ENCODE data around the gene ROPN1B.
"Not testable (repeated sequence)": the region's sequence is repeated elsewhere in the genome, so short reads cannot be mapped to it uniquely, and the experiment has no call there.

The ROPN1B gene

GRCh38 chr3:125958511-125959316, 10.3 kb upstream of the ROPN1B start:
- no peaks in the 10 kb centered on the region for H3K9me3 ChIP-seq (ENCODE audit: control insufficient read depth, low read length)
- peaks cover 50% of the 10 kb centered on the region for H3K27me3 ChIP-seq (ENCODE audit: control insufficient read depth, insufficient read depth, low read length, poor library complexity, severe bottlenecking)
- WGBS, 2 experiments = 79 to 81% methylated on average over 46 of the region's 46 CpGs
- no peak overlapping the region for H3K4me3 ChIP-seq (ENCODE audit: insufficient read depth, low read depth, low read length)
- no peaks in the 10 kb centered on the region for H3K4me1 ChIP-seq (ENCODE audit: control insufficient read depth, insufficient read depth, low read length)
- H3K27ac ChIP-seq (ENCODE audit: insufficient read depth, low read depth, low read length, poor library complexity, severe bottlenecking) = no peak overlapping the region
- H3K36me3 ChIP-seq (ENCODE audit: control insufficient read depth, insufficient read depth, low read length) = no peaks in the 10 kb centered on the region

- Histone ChIP-seq H3K27ac (ENCODE audit: insufficient read depth, low read depth, low read length, poor library complexity, severe bottlenecking) (no peak overlapping the region), H3K27me3 (ENCODE audit: control insufficient read depth, insufficient read depth, low read length, poor library complexity, severe bottlenecking) (peaks cover 46% of the 10 kb centered on the region), H3K36me3 (ENCODE audit: control insufficient read depth, insufficient read depth, low read length) (no peaks in the 10 kb centered on the region), H3K9me3 (ENCODE audit: control insufficient read depth, low read length) (no peaks in the 10 kb centered on the region), H3K4me1 (ENCODE audit: control insufficient read depth, insufficient read depth, low read length) (no peaks in the 10 kb centered on the region), H3K4me3 (ENCODE audit: insufficient read depth, low read depth, low read length) (no peak overlapping the region)
- 94 to 95% methylated on average over 39 of the region's 39 CpGs for whole genome bisulfite sequencing, 2 experiments
Observed at GRCh38 chr3:125959317-125960065, 9.5 kb upstream of the ROPN1B start.

DNA sequence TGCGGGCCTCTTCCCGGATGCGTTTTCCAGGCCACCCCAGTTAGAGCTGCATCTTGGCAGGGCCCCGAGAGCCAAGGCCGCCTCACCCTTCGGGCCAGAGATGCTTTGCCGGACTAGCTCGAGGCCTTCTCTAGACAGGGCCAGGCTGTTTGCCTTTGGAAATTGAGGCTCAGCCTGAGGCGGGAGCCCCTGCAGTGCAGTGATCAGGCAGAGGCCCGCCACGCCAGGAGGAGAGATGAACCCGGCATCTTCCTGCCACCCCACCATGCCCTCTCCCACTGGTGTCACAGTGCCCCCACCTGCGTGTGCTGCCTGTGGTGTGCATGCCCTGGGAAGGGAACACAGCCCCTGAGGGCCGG, 8.9 kb upstream of the ROPN1B start:
- Histone ChIP-seq H3K27me3 (ENCODE audit: control insufficient read depth, insufficient read depth, low read length, poor library complexity, severe bottlenecking) (peaks cover 45% of the 10 kb centered on the region), H3K9me3 (ENCODE audit: control insufficient read depth, low read length) (no peaks in the 10 kb centered on the region), H3K36me3 (ENCODE audit: control insufficient read depth, insufficient read depth, low read length) (no peaks in the 10 kb centered on the region), H3K27ac (ENCODE audit: insufficient read depth, low read depth, low read length, poor library complexity, severe bottlenecking) (no peak overlapping the region), H3K4me1 (ENCODE audit: control insufficient read depth, insufficient read depth, low read length) (no peaks in the 10 kb centered on the region), H3K4me3 (ENCODE audit: insufficient read depth, low read depth, low read length) (no peak overlapping the region)
- 93 to 95% methylated on average over 14 of the region's 14 CpGs for WGBS, 2 experiments

DNA sequence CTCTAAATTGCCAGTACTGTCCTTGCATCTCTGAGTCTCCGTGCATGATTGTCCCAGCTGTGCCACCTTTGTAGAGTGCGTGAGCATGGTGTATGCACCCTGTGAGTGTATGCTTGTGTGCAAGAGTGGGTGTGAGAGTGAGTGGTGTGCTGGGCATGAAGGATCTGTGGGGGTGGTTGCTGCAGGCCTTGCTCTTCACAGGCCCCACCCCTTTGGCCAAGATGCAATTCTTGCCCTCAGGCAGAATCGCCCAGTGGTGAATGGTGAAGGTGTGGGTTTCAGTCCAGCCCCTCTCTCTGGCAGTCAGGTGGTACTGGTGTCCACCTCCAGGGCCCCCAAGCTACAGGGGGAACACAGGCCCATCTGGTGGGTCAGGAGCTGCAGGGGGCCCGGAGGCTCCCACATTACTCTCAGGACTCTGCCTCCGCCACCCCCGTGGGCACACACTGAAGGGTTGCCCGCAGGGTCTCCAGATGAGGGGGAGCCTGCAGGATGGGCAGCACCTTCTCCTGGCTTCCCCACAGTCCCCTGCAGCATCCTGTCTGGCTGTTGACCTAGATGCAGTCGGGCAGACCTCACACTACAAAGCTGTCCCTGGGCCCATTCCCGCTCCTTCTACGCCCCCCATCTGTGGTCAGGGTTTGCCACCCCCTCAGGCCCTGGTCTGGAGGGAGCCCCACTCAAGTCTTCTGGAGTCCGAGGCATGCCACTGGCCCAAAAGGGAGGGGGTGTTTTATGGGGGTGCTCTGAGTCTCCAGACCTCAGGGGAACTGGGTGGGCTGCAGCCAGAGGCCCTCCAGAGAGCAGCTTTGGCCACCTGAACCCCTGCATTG, 8.3 kb upstream of the ROPN1B start:
- Histone ChIP-seq H3K36me3 (ENCODE audit: control insufficient read depth, insufficient read depth, low read length) (no peaks in the 10 kb centered on the region), H3K9me3 (ENCODE audit: control insufficient read depth, low read length) (no peaks in the 10 kb centered on the region), H3K4me1 (ENCODE audit: control insufficient read depth, insufficient read depth, low read length) (no peaks in the 10 kb centered on the region), H3K4me3 (ENCODE audit: insufficient read depth, low read depth, low read length) (no peak overlapping the region), H3K27ac (ENCODE audit: insufficient read depth, low read depth, low read length, poor library complexity, severe bottlenecking) (no peak overlapping the region), H3K27me3 (ENCODE audit: control insufficient read depth, insufficient read depth, low read length, poor library complexity, severe bottlenecking) (peaks cover 38% of the 10 kb centered on the region)
- 92% methylated on average over 11 of the region's 11 CpGs for WGBS, 2 experiments

DNA sequence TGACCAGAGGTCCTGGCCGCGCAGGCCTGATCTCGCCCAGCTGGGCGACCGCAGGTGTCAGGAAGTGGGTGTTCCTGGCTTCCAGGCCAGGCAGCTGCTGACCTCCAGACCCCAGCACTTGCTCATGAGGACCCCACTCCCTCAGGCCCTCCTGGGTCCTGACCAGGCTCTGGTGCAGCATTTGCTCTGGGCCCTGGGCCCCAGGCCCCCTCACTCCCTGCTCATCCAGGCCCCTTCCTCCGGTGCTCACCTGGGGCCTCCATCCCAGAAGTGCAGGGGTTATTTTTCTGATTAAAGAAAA, 7.7 kb upstream of the ROPN1B start:
- H3K36me3 ChIP-seq (ENCODE audit: control insufficient read depth, insufficient read depth, low read length) = no peaks in the 10 kb centered on the region
- H3K9me3 ChIP-seq (ENCODE audit: control insufficient read depth, low read length) = no peaks in the 10 kb centered on the region
- peaks cover 35% of the 10 kb centered on the region for H3K27me3 ChIP-seq (ENCODE audit: control insufficient read depth, insufficient read depth, low read length, poor library complexity, severe bottlenecking)
- WGBS, 2 experiments = 95 to 98% methylated on average over 6 of the region's 6 CpGs
- H3K27ac ChIP-seq (ENCODE audit: insufficient read depth, low read depth, low read length, poor library complexity, severe bottlenecking) = no peak overlapping the region
- no peak overlapping the region for H3K4me3 ChIP-seq (ENCODE audit: insufficient read depth, low read depth, low read length)
- H3K4me1 ChIP-seq (ENCODE audit: control insufficient read depth, insufficient read depth, low read length) = no peaks in the 10 kb centered on the region

DNA sequence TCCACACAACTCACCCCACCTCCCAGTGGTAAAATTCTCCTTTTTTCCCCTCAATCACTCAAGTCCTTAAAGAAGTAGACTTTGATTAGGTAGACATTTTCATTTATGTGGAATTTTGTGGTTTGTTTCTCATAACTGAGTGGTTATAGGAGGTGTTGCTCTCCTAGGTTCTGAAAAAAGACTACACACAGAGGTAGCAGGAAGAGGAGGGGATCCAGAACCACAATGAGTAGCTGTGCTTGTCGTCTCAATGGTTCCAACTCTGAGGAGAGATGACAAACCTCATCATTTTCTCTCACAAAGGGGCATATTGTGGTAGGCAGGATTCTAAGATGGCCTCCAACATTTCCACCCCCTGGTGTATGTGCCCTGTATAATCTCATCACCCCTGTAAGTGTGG, 5.1 kb upstream of the ROPN1B start:
- WGBS, 2 experiments = 65 to 86% methylated on average over 1 of the region's 1 CpG
- H3K27ac ChIP-seq (ENCODE audit: insufficient read depth, low read depth, low read length, poor library complexity, severe bottlenecking); H3K4me1 ChIP-seq (ENCODE audit: control insufficient read depth, insufficient read depth, low read length); H3K9me3 ChIP-seq (ENCODE audit: control insufficient read depth, low read length); H3K4me3 ChIP-seq (ENCODE audit: insufficient read depth, low read depth, low read length); H3K36me3 ChIP-seq (ENCODE audit: control insufficient read depth, insufficient read depth, low read length): not testable (repeated sequence)
- peaks cover 30% of the 10 kb centered on the region for H3K27me3 ChIP-seq (ENCODE audit: control insufficient read depth, insufficient read depth, low read length, poor library complexity, severe bottlenecking)

DNA sequence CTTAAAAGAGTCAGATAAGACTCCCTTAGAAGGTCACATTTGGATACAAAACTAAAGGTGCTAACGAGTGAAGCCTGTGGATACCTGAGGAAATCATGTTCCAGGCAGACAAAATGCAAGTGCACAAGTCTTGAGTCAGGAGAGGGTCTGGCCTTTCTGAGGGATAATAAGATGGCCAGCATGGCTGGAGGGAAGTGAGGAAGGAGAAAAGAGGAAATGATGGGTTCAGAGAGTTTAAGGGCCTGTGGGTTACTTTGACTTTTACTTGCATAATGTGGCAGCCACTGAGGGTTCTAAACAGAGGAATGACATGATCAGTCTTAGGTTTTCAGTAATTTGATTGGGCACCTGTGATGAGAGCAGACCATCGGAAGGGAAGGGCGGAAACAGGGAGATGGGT, 3.5 kb upstream of the ROPN1B start:
- H3K4me3 ChIP-seq (ENCODE audit: insufficient read depth, low read depth, low read length) = no peak overlapping the region
- 87 to 92% methylated on average over 3 of the region's 3 CpGs for WGBS, 2 experiments

DNA sequence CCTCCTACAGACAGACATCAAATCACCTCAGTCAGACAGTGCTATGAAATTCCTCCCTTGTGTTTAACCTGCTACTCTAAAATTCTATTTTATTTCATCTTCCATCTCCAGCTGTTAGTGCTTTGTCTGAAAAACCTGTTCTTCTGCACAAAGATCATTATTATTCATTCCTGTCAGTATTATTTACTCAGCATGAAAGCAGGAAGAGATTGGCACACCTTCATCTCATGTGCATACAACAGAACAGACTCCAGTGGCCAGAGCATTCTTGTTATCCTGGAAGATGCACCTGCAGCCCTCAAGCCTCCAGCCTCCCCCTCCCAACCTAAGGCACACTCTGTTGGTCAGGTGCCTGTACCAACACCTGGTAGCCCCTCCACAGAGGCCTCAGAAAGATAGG, 1.8 kb upstream of the ROPN1B start:
- Histone ChIP-seq H3K27ac (ENCODE audit: insufficient read depth, low read depth, low read length, poor library complexity, severe bottlenecking) (no peak overlapping the region), H3K27me3 (ENCODE audit: control insufficient read depth, insufficient read depth, low read length, poor library complexity, severe bottlenecking) (peaks cover 49% of the 10 kb centered on the region), H3K36me3 (ENCODE audit: control insufficient read depth, insufficient read depth, low read length) (no peaks in the 10 kb centered on the region), H3K4me1 (ENCODE audit: control insufficient read depth, insufficient read depth, low read length) (no peaks in the 10 kb centered on the region), H3K9me3 (ENCODE audit: control insufficient read depth, low read length) (no peaks in the 10 kb centered on the region), H3K4me3 (ENCODE audit: insufficient read depth, low read depth, low read length) (no peak overlapping the region)

More for the DNA sequence above, 3.5 kb upstream of the ROPN1B start:
- no peak overlapping the region for H3K27ac ChIP-seq (ENCODE audit: insufficient read depth, low read depth, low read length, poor library complexity, severe bottlenecking)
- H3K36me3 ChIP-seq (ENCODE audit: control insufficient read depth, insufficient read depth, low read length) = no peaks in the 10 kb centered on the region
- peaks cover 33% of the 10 kb centered on the region for H3K27me3 ChIP-seq (ENCODE audit: control insufficient read depth, insufficient read depth, low read length, poor library complexity, severe bottlenecking)
- no peaks in the 10 kb centered on the region for H3K4me1 ChIP-seq (ENCODE audit: control insufficient read depth, insufficient read depth, low read length)
- no peaks in the 10 kb centered on the region for H3K9me3 ChIP-seq (ENCODE audit: control insufficient read depth, low read length)

DNA sequence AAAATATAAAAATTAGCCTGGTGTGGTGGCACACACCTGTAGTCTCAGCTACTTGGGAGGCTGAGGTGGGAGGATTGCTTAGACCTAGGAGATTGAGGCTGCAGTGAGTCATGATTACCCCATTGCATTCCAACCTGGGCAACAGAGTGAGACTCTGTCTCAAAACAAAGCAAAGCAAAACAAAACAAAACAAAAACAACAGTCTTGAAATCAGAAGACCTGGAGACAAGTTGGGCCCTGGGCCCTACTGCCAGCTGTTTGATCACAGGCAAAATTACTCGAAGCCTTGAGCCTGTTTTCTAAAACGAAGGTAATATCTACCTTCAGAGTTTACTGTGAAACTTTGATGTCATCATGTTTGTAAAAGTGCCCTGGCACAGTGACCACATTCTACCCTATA, 857 bp upstream of the ROPN1B start:
- WGBS, 2 experiments = 85 to 88% methylated on average over 2 of the region's 2 CpGs
- H3K27ac ChIP-seq (ENCODE audit: insufficient read depth, low read depth, low read length, poor library complexity, severe bottlenecking); H3K4me3 ChIP-seq (ENCODE audit: insufficient read depth, low read depth, low read length); H3K36me3 ChIP-seq (ENCODE audit: control insufficient read depth, insufficient read depth, low read length); H3K4me1 ChIP-seq (ENCODE audit: control insufficient read depth, insufficient read depth, low read length); H3K9me3 ChIP-seq (ENCODE audit: control insufficient read depth, low read length): not testable (repeated sequence)
- H3K27me3 ChIP-seq (ENCODE audit: control insufficient read depth, insufficient read depth, low read length, poor library complexity, severe bottlenecking) = peaks cover 51% of the 10 kb centered on the region
